GM18511 (cell line): ENCODE results near the gene PDE3B.
"Not testable (repeated sequence)": the region's sequence is repeated elsewhere in the genome, so short reads cannot be mapped to it uniquely, and the experiment has no call there.

Source experiments
- ATAC-seq: cut with Tn5 transposase; IDR thresholded peaks from one replicate; pipeline ENCODE4 v1.9.1; 2021; ENCODE audit warnings: mild to moderate bottlenecking, moderate library complexity; ENCODE audit not compliant: unreplicated experiment

Gene PDE3B

DNA sequence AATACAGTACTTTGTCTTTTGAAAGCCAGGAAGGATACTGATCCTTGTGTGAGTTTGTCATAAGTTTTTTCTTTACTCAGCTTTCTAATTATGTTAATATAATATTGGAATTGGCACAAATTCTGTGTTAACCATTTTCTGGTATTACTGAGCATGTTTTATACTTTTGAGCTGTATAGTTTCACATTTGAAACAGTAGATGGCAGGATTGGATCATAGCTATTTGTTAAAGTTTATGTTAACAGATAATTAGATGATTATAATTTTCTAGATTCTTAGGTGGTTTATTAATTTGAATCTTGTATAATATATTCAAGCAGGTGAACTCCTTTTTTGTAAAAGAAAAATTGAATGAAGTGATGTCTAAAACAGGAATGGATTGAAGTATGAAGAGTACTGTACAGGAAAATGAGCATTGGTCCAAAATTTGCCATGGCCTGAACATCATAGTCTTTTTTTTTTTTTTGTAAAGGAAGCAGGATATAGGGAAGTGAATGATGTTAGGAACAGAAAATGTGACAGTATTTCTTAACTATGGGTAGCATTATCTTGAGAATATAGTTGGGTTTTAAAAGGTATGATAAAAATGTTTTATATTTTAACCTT is 146.4 kb downstream of the PDE3B start:
- ATAC-seq = no peak

DNA sequence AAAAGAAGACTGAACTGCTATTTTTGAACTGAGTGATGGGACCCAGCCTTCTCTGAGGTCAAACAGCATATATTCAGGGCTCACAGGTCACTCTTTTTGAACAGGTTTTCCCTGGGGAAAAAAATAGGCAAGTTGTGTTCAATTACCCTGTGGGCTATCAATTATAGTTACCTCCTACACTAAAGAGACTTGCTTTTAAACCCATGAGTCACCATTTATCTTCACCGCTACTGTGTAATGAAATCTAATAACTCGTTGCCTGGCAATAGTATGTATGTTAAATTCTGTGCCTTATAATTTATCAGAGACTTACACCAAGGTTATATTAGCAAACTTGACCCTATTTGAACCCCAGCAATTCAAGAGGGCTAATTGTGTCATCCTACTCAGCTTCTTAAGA is 149.9 kb downstream of the PDE3B start:
- no peak for ATAC-seq

DNA sequence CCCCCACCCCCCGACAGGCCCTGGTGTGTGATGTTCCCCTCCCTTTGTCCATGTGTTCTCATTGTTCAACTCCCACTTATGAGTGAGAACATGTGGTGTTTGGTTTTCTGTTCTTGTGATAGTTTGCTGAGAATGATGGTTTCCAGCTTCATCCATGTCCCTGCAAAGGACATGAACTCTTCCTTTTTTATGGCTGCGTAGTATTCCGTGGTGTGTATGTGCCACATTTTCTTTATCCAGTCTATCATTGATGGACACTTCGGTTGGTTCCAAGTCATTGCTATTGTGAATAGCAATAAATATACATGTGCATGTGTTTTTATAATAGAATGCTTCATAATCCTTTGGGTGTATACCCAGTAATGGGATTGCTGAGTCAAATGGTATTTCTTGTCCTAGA is 152.4 kb downstream of the PDE3B start:
- not testable (repeated sequence) for ATAC-seq

DNA sequence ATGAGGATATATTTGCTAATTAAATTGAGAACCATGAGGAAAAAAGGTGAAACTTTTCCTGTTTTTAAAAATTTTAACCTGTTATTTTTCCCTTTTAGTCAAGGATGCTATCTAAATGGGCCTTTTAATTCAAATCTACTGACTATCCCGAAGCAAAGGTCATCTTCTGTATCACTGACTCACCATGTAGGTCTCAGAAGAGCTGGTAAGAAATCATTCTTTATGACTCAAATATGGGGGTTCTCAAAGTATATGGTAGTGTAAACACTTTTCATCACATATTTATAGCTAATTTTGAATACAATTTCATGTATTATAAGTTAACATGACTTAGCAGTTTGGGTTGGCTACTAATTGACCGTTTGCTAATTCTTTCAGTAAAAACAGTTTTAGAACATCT is 160.2 kb downstream of the PDE3B start:
- no peak for ATAC-seq

DNA sequence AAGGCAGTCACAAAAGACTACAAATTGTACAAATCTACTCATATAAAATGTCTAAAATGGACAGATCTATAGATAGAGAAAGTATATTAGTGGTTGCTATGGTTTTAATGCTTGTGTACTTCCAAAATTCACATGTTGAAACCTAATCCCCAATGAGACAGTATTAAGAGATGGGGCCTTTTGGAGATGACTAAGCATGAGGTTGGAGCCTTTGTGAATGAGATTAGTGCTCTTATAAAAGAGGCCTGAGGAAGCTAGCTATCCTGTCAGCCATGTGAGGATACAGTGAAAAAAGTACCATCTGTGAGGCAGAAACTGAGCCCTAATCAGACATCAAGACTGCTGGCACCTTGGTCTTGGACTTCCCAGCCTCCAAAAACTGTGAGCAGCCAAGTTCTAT is 165.9 kb downstream of the PDE3B start:
- no peak for ATAC-seq

DNA sequence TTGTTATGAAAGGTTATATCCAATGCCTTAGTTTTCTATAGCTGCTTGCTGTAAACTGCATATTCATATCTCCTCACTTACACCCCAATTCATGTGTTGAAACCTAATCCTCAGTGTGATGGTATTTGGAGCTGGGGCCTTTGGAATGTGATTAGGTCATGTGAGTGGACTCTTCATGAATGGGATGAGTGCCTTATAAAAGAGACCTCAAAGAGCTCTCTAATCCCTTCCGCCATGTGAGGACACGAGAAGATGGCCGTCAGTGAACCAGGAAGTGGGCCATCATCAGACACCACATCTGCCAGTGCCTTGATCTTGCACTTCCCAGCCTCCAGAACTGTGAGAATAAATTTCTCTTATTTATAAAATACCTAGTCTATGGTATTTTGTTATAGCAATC is 169.2 kb downstream of the PDE3B start:
- ATAC-seq = no peak

DNA sequence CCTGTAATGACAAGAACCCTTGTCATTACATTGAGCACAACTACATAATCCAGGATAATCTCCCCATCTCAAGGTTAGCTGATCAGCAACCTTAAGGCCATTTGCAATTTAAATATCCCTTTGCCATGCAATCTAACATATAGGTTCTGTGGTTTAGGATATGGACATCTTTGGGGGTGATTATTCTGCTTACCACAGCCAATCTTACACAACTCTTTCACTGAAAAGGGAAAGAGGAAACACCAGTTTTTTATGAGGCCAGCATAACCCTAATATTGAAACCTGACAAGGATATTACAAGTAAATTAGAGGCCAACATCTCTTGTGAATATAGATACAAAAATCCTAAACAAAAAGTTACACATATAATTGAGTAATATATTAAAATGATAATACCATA is 169.9 kb downstream of the PDE3B start:
- no peak for ATAC-seq

DNA sequence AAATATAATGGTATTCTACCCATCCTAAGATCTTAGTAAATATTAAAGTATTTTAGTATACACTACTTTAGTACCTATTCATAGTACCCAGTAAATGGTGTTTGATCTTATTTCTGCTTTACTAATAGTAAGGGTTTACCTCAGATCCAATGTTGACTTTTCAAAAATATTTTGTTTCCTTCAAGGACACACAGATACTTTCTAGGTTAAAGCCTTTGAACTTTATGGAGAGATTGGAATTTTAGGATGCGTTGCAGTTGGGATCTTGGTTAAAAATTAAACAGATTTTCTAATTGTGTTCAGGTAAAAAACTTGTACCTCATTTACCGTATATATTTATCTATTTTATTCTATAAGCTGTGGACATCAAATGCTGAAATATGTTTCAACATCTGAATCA is 175.2 kb downstream of the PDE3B start:
- ATAC-seq = no peak

DNA sequence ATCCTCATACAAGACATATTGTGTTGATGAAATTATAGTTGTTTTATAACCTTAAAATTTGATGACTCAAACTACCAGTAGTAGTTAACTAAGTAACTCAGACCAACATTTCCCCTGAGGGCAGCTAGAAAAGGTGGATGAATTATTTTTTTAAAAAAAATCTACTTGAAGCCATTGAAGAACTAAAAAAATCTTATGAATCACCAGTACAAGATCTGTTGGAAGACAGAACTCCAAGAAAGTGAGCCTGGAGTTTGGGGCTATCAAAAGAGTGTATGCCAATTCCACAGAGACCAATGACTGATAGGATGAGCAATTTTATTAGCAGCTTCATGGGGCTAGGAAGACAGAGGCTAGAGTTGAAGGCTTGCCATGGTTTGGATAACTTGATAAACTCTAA is 176.0 kb downstream of the PDE3B start:
- no peak for ATAC-seq

DNA sequence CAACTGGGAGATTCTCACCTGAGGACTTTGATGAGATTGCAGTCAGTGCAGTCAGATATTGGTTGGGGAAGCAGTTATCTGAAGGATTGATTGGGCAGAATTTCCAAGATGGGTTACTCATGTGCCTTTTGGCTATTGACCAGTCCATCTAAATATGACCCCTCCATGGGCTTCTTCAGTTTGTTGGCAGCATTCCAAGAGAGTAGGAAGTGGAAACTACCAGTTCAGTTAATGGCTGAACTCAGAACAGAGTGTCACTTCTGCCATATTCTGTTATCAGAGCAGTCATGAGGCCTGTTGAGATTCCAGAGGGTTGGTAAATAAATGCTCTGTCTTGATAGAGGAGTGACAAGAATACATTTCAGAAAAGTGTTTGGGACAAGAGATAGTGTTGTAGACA is 177.4 kb downstream of the PDE3B start:
- ATAC-seq = no peak

DNA sequence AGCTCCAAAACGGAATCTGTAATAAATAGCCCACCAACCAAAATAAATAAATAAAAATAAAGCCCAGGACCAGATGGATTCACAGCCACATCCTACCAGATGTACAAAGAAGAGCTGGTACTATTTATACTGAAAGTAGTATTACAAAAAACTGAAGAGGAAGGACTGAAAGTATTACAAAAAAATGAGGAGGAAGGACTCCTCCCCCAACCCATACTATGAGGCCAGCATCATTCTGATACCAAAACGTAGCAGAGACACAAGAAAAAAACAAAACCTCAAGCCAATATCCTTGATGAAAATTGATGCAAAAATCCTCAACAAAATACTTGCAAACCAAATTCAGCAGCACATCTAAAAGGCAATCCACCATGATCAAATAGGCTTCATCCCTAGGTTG is 183.0 kb downstream of the PDE3B start:
- no peak for ATAC-seq

DNA sequence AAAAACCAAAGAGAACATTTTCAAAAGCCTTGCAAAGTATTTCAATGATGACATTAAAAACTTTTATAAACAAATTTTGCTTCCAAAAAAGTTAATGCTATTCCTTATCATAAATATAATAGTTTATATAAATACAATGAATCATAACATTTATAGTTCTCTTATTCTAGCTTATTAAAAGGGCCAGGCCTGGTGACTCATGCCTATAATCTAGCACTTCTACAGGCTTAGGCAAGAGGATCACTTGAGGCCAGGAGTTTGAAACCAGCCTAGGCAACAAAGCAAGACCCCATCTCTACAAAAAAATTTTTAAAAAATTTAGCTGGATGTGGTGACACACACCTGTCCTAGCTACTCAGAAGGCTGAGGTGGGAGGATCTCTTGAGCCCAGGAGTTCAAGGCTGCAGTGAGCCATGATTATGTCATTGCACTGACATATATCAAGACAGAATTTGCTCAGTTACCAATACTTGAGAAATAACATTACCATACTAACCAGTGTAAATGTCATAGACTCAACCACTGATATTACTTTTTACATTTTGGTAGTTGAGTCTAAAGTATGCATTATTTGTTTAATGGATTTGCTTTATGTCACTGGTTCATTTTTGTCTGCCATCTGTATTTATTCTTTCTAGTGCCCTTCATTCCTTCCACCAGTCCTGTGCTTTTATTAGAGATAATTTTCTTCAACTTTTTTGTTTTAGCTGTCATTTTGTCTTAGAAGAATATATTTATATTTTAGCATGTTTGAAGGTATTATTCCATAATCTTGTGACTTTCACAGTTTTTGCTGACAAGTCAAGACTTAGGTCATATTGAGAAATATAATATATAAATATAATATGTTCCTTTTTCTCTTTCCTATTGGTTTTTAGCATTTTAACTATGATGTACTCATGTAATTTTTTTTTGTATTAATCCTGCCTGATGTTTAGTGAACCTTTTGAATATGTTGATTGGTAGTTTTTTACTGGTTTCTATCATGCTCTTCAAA is 192.2 kb downstream of the PDE3B start:
- no peak for ATAC-seq

DNA sequence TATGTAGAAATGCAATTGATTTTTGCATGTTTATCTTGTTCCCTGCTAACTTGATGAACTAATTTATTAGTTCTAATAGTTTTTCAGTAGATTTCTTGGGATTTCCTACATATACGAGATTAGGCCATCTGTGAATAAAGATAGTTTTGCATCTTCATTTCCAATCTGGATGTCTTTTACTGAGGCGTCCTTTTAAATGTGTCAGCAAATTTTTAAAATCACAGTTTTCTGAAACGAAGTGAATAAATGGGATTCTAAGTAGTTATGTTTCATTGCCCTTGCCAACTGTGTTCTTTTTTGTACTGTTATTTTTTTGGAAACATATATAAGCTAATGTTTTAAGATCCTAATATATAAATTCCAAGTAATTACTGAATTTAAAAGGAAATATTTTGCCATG is 198.4 kb downstream of the PDE3B start:
- no peak for ATAC-seq

DNA sequence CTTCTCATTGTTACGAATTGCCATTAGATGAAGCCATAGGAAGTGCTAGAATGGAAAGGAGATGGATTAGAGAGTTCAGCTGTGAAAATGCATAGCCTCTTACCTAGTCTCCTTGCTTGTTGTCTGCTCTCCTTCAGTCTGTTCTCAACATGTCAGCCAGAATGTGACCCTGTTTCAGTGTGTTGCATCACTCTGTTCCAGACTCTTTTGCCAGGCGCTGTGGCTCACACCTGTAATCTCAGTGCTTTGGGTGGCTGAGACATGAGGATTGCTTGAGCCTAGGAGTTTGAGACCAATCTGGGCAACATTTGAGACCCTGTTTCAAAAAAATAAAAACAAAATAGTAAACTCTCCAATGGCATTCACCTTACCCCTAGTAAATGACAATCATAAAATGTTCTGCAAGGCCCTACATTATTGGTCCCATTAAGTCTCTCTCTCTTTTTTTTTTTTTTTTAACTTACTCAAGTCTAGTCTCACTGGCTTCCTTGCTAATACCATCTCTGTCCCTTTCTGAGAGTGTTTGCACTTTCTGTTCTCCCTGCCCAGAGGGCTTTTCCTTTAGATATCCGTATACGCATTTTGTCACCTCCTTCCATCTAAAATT is 209.1 kb downstream of the PDE3B start:
- no peak for ATAC-seq

DNA sequence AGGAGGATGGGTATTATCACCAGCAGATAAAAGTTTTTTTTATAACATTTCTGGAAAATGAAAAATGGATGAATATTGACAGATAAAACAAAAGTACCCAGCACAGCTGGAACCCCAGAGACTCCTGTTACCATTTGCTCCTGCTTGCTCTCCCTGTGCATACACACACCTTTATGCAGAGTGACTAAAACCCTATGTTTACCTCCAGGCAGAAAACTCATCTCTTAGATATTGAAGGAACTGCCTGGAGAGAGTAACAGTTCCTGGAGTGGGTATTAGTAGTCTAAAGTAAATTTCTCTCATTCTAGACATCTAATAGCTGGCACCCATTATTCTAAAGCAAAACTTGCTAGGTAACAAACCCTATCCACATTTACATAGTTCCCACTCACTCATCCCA is 210.5 kb downstream of the PDE3B start:
- ATAC-seq = no peak

DNA sequence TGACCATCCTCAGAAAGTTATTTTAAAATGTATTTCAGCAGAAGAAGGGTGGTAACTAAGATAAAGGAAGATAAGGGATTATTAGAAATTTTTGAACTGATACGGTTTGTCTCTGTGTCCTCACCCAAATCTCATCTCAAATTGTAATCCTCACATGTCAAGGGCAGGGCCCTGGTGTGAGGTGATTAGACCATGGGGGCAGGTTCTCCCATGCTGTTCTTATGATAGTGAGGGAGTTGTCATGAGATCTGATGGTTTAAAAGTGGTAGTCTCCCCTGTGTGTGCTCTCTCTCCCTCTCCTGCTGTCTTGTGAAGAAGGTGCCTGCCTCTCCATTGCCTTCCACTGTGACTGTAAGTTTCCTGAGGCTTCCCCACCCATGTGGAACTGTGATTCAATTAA is 212.3 kb downstream of the PDE3B start:
- ATAC-seq = no peak

DNA sequence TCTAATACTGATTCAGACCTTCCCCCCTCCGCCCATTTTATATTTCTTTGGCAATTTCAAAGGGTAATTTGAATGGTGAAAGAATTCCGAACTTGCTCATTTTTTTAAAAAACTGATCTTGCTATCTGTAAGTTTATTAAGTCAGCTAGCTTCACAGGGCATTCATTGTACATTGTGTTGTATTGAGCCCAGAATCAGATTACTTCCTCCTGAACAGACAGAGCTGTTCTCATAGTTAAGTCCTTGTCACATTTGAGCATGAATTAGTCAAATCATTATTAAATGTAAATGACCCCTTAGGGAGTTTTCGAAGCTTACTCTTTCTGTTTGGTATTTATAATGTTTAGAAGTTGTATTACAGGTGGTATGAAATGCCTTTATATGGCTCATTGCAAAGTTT is 214.0 kb downstream of the PDE3B start:
- no peak for ATAC-seq

DNA sequence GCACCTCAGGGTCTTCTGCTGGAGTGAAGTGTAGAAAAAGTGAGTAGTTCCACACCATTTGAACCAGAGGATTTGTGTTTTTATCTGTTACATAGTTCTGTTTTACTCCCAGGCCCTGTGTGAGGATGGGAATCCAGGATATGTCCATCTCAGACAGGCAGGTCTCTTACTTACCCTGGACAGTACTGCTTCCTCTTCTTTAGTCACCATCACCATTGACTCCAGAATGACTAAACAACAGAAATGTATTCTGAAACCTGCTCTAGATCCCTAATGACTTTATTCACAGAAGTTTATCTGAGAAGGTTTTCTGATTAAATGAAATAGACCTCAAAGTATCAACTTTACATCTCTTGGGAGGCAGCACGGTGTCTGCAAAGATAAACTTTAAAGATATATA is 214.8 kb downstream of the PDE3B start:
- ATAC-seq = no peak

DNA sequence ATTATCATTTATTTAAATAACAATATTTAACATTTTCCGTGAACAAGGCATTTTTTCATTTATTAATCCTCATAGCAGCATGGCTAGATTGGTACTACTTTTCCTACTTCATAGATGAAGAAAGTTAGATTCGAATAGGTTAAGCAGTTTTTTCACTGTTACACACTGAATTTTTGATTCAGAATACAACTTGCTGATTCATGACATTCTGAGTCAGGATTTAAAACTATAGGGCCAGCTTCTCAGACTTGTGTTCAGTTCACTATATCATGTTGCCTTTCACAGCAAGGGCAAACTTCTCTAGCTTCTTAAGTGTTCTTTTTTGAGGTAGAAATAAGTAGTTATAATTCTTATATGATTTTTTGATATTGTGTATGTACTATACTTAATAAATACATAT is 216.9 kb downstream of the PDE3B start:
- no peak for ATAC-seq

DNA sequence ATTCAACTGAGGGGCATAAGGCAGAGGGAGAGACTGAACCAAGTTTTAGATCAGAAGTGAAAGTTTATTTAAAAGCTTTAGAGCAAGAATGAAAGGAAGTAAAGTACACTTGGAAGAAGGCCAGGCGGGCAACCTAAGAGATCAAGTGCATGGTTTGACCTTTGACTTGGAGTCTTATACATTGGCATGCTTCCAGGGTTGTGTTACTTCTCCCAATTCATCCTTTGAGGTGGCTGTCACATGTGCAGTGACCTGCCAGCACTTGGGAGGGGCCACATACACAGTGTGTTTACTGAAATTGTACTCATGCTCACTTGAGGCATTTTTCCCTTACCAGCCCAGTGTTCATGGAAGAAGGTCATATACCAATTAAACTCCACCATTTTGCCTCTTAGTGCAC is 218.1 kb downstream of the PDE3B start:
- ATAC-seq = no peak

DNA sequence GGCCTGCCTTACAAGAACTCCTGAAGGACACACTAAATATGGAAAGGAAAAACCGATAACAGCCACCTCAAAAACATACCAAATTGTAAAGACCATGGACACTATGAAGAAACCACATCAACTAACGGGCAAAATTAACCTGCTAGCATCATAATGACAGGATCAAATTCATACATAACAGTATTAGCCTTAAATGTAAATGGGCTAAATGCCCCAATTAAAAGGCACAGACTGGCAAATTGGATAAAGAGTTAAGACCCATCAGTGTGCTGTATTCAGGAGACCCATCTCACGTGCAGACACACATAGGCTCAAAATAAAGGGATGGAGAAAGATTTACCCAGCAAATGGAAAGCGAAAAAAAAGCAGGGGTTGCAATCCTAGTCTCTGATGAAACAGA is 220.2 kb downstream of the PDE3B start:
- not testable (repeated sequence) for ATAC-seq

DNA sequence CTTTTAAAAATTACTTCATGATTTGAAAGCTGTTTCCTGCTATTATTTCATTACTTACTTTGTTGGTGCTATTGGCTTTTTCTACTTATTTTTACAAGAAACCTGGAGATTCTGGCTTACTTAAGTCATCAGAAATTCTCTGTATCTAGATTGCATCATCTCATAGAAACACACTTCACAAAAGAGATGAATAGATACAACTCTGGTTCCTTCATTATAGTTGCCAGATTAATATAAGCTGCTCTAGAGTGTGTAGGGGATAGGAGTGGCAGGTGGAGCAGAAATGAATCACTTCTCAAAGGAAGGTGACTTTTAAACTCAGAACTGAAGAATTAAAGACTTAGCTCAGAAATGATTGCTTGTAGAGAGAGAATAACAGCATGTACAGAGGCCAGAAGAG is 228.4 kb downstream of the PDE3B start:
- no peak for ATAC-seq
